T-helper 1 cell treated with Interleukin-12 subunit alpha and Interleukin-12 subunit beta and Interleukin-4 antibody, amounts not matched to agents 30 μg/mL and 1 μg/mL, for 36 hours (primary cell): ENCODE data around the gene MRPS2.
A peak's percentile ranks its signal among the peaks of the same experiment; 100 is the strongest.
"Not testable (repeated sequence)": the region's sequence is repeated elsewhere in the genome, so short reads cannot be mapped to it uniquely, and the experiment has no call there.

ENCODE experiments used
- H3K27ac Mint-ChIP-seq: one replicate; pipeline ENCODE4 v1.8.0; 2021; ENCODE audit warnings: mild to moderate bottlenecking, mixed read lengths
- H3K27me3 Mint-ChIP-seq: one replicate; pipeline ENCODE4 v1.8.0; 2021; ENCODE audit warnings: low read depth, mixed read lengths
- H3K36me3 Mint-ChIP-seq: one replicate; pipeline ENCODE4 v1.8.0; 2021; ENCODE audit warnings: low read depth, mixed read lengths
- H3K4me1 Mint-ChIP-seq: one replicate; pipeline ENCODE4 v1.8.0; 2021; ENCODE audit warnings: low read depth, mixed read lengths
- H3K4me3 Mint-ChIP-seq: one replicate; pipeline ENCODE4 v1.8.0; 2021; ENCODE audit warnings: mild to moderate bottlenecking, moderate library complexity, mixed read lengths
- H3K9me3 Mint-ChIP-seq: one replicate; pipeline ENCODE4 v1.8.0; 2021; ENCODE audit warnings: mixed read lengths

MRPS2 gene

DNA sequence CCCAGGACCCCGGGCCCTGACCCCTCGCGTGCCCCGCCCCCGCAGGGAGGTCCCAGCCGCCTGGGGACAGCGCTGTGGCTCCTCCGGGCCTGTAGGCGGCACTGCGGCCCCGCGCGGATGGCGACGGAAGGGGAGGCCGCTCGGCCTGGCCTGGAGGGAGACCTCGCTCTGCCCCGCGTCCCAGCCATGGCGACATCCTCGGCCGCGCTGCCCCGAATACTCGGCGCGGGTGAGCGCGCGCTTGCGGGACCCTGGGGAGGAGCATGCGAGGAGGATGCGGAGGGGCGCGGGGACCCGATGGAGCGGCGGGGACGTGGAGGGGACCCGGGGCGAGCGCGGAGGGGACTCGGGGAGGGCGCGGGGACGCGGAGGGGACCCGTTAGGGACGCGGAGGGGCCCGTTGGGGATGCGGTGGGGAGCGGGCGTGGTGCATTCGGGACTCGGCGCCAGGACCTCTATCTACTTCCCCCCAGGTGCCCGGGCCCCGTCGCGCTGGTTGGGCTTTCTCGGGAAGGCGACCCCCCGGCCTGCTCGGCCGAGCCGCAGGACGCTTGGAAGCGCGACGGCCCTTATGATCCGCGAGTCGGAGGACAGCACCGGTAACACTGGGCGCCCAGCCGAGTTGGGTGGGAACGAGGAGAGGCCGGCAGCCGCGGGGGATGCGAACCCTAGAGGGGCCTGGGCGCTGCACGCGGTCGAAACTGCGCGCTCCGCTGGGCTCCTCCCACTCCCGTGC lies at the start of gene MRPS2:
Gene MRPS2 (plus strand): TSS at position 158 of the 736 bp plus-strand sequence. CDS start 29 bp downstream, at position 187.
- Mint-ChIP-seq H3K4me3 (peak within 1 kb of the TSS; percentile 92), H3K27me3 (peaks cover 5% of the 10 kb centered on the region), H3K9me3 (no peaks in the 10 kb centered on the region), H3K27ac (peak within 1 kb of the TSS; percentile 89), H3K36me3 (peaks cover 13% of the 10 kb centered on the region), H3K4me1 (peaks cover 9% of the 10 kb centered on the region)

GRCh38 chr9:135450956-135451355 lies 49.5 kb upstream of the MRPS2 start:
- Mint-ChIP-seq H3K9me3 (no peaks in the 10 kb centered on the region), H3K27me3 (no peaks in the 10 kb centered on the region), H3K27ac (no peak overlapping the region), H3K36me3 (no peaks in the 10 kb centered on the region), H3K4me3 (no peak overlapping the region), H3K4me1 (no peaks in the 10 kb centered on the region)

DNA sequence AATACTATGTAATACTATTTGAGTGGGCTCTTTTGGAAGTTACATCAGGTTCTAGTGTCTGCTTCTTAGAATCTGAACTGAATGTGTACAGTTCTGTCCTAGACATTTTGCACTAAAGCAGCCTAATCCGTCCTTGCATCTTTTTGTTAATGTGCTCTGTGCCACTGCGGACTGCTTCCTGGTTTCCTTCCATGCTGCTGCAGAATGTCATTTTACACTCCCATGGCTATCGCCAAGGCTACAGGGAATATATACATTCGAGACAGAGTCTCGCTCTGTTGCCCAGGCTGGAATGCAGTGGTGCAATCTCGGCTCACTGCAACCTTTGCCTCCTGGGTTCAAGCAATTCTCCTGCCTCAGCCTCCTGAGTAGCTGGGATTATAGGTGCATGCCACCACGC lies 48.6 kb upstream of the MRPS2 start:
- not testable (repeated sequence) for H3K36me3 Mint-ChIP-seq, H3K27ac Mint-ChIP-seq, H3K9me3 Mint-ChIP-seq, H3K4me3 Mint-ChIP-seq, H3K4me1 Mint-ChIP-seq, H3K27me3 Mint-ChIP-seq

DNA sequence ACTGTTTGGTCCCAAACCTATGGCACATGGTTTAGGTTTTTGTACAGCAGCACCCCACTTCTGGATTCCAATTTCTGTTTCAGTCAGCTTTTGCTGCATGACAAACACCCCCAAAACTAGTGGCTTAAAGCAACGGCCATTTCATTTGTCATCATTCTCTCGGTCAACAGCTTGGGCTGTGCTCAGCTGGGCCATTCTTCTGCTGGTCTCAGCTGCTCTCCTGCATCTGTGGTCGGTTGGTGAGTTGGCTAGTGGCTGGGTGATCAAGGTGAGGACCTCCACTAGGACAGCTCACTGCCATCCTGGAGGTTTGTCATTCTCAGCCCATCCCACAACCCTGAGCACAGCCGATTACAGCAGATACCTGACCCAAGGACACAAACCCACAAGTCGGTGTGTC lies 45.7 kb upstream of the MRPS2 start:
- no peak overlapping the region for H3K4me3 Mint-ChIP-seq
- no peaks in the 10 kb centered on the region for H3K27me3 Mint-ChIP-seq
- no peaks in the 10 kb centered on the region for H3K4me1 Mint-ChIP-seq
- no peak overlapping the region for H3K27ac Mint-ChIP-seq
- H3K9me3 Mint-ChIP-seq = no peaks in the 10 kb centered on the region
- no peaks in the 10 kb centered on the region for H3K36me3 Mint-ChIP-seq

DNA sequence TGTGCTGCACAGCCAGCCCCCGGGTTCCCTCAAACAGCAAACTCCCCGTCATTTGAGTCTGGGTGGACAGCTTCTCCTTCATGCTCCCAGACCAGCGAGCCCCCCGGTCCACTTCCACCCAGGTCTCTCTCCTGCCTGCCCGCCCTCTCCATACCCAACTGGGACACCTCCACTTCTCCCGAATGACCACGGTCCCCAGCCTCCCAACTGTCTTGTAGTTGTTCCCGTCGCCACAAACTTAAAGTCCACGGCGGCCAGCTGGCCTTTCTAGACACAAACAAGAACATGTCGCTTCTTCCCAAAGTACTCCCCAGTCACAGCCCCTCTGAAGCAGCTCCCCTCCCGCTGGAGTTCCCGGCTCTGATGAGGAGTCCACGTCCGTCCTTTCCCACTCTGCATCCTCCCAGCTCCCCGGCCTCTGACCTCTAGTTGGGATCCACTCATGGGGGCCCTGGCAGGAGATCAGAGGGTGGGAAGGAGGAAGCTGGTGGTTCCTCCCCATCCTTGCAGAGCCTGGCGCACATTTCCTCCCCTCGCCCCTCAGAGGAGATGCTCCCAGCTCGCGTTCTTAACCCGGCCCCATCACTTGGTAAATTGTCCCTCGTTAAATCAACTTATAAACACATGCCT lies 45.0 kb upstream of the MRPS2 start:
- no peak overlapping the region for H3K27ac Mint-ChIP-seq
- H3K27me3 Mint-ChIP-seq = no peaks in the 10 kb centered on the region

GRCh38 chr9:135456436-135457104 lies 43.9 kb upstream of the MRPS2 start:
- no peaks in the 10 kb centered on the region for H3K4me1 Mint-ChIP-seq
- H3K9me3 Mint-ChIP-seq = no peaks in the 10 kb centered on the region
- H3K36me3 Mint-ChIP-seq = no peaks in the 10 kb centered on the region
- H3K27ac Mint-ChIP-seq = no peak overlapping the region
- no peak overlapping the region for H3K4me3 Mint-ChIP-seq
- H3K27me3 Mint-ChIP-seq = peaks cover 5% of the 10 kb centered on the region

More for the DNA sequence above, 45.0 kb upstream of the MRPS2 start:
- Mint-ChIP-seq H3K4me1 (no peaks in the 10 kb centered on the region), H3K36me3 (no peaks in the 10 kb centered on the region), H3K9me3 (no peaks in the 10 kb centered on the region), H3K4me3 (no peak overlapping the region)

- not testable (repeated sequence) for H3K27me3 Mint-ChIP-seq, H3K27ac Mint-ChIP-seq, H3K4me3 Mint-ChIP-seq, H3K4me1 Mint-ChIP-seq, H3K36me3 Mint-ChIP-seq, H3K9me3 Mint-ChIP-seq
These were observed 42.0 kb upstream of the MRPS2 start for GRCh38 chr9:135458478-135458877.

DNA sequence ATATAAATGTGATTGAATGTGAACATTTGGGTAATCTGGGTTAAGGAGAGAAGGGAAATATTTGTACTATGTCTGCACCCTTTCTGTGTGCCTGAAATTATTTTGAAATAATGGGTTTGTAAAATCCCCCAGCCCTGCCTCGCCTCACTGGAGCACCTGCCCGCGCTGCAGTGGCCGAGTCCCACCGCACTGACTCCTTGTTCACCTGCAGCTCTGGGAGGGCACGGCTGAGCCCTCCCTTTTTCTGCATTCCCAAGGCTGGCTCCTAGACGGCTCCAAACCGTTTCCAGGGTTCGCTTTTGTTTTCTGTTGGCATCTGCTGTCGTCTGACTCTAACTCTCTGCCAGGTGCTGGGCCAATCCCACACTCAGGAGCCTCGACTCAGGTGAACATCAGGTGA lies 38.5 kb upstream of the MRPS2 start:
- H3K27ac Mint-ChIP-seq = no peak overlapping the region
- H3K36me3 Mint-ChIP-seq = no peaks in the 10 kb centered on the region
- no peak overlapping the region for H3K4me3 Mint-ChIP-seq
- H3K27me3 Mint-ChIP-seq = peaks cover 14% of the 10 kb centered on the region
- no peaks in the 10 kb centered on the region for H3K9me3 Mint-ChIP-seq
- H3K4me1 Mint-ChIP-seq = no peaks in the 10 kb centered on the region

GRCh38 chr9:135463140-135463539 lies 37.3 kb upstream of the MRPS2 start:
- H3K4me3 Mint-ChIP-seq = no peak overlapping the region
- no peaks in the 10 kb centered on the region for H3K9me3 Mint-ChIP-seq
- H3K4me1 Mint-ChIP-seq = peaks cover 3% of the 10 kb centered on the region
- H3K27me3 Mint-ChIP-seq = peaks cover 18% of the 10 kb centered on the region
- H3K27ac Mint-ChIP-seq = no peak overlapping the region
- no peaks in the 10 kb centered on the region for H3K36me3 Mint-ChIP-seq

GRCh38 chr9:135464181-135464580 lies 36.3 kb upstream of the MRPS2 start:
- H3K27ac Mint-ChIP-seq = no peak overlapping the region
- H3K36me3 Mint-ChIP-seq = no peaks in the 10 kb centered on the region
- no peak overlapping the region for H3K4me3 Mint-ChIP-seq
- H3K9me3 Mint-ChIP-seq = no peaks in the 10 kb centered on the region
- peaks cover 11% of the 10 kb centered on the region for H3K4me1 Mint-ChIP-seq
- peaks cover 24% of the 10 kb centered on the region for H3K27me3 Mint-ChIP-seq

GRCh38 chr9:135468854-135469521 lies 31.5 kb upstream of the MRPS2 start:
- H3K4me3 Mint-ChIP-seq = peak overlapping the region; percentile 65
- no peaks in the 10 kb centered on the region for H3K36me3 Mint-ChIP-seq
- H3K4me1 Mint-ChIP-seq = peaks cover 20% of the 10 kb centered on the region
- H3K9me3 Mint-ChIP-seq = no peaks in the 10 kb centered on the region
- peak overlapping the region; percentile 80 for H3K27ac Mint-ChIP-seq
- H3K27me3 Mint-ChIP-seq = peaks cover 28% of the 10 kb centered on the region

DNA sequence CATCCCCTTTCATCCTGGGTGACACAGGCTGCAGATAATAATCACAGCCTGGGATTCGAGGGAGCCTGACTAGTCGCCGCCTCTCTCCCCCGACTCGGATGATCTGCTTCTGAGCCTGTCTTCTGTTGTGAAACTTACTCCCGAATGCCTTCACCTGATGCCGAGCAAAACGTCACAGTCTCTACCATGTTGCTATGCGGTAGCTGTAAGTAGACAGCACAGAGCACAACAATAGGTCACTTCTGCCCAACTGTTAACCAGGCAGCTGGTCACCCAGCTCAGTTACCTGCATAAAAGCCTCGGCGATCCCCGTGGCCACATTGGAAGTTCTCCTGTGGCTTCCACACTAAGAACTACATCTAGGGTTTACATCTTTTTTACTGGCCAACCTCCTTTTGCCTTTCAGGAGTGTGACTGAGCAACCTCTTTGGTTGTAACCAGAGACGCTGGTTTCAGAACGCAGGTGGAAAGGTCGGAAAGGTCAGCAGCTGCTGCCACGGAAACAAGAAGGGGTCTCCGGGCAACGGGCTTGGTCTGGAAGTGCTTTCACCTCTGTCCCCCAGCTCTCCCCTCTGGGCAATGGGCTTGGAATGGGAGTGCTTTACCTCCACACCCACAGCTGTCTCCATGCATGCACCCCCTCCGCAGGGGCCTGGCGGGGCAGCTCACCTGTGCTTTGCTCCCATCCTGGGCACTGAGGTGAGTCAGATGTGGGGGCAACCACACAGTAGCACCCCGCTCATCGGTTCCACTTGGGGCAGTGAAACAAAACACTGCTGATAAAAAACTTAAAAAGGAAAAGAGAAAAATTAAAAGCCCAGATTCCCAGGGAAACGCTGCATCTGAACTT lies 28.5 kb upstream of the MRPS2 start:
- Mint-ChIP-seq H3K27ac (no peak overlapping the region), H3K9me3 (no peaks in the 10 kb centered on the region), H3K36me3 (no peaks in the 10 kb centered on the region), H3K27me3 (peaks cover 39% of the 10 kb centered on the region), H3K4me1 (peaks cover 20% of the 10 kb centered on the region), H3K4me3 (no peak overlapping the region)

- H3K9me3 Mint-ChIP-seq = no peaks in the 10 kb centered on the region
- no peaks in the 10 kb centered on the region for H3K36me3 Mint-ChIP-seq
- no peak overlapping the region for H3K4me3 Mint-ChIP-seq
- no peak overlapping the region for H3K27ac Mint-ChIP-seq
- H3K4me1 Mint-ChIP-seq = peaks cover 11% of the 10 kb centered on the region
- peaks cover 49% of the 10 kb centered on the region for H3K27me3 Mint-ChIP-seq
These were observed 26.4 kb upstream of the MRPS2 start for GRCh38 chr9:135473972-135474543.

DNA sequence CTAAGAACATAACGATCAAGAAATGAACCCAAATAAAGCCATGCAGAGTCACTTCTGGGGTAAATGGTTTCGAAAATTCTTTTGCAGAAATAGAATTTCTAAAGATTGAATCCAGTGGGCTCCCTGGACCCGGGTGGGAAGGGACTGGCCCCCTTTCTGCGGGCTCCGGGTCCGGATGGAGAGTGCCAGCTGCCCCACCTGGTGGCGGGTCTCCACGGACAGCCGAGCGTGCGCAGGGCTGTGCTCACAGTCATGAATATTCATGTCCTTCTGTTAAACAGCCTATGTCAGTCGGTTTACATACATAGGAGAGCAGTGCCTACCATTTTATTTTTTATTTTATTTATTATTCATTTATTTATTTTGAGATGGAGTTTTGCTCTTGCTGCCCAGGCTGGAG lies 25.6 kb upstream of the MRPS2 start:
- Mint-ChIP-seq H3K4me3 (no peak overlapping the region), H3K36me3 (no peaks in the 10 kb centered on the region), H3K27me3 (peaks cover 47% of the 10 kb centered on the region), H3K4me1 (peaks cover 9% of the 10 kb centered on the region), H3K27ac (no peak overlapping the region), H3K9me3 (no peaks in the 10 kb centered on the region)
